Measurements from ENCODE around the gene LAMTOR3. TPM values are rescaled to one million over a fixed set of nuclear protein-coding genes. Genes with fewer than 3 reads are reported as not detected.
A peak's percentile ranks its signal among the peaks of the same experiment; 100 is the strongest.

Gene LAMTOR3, protein sequence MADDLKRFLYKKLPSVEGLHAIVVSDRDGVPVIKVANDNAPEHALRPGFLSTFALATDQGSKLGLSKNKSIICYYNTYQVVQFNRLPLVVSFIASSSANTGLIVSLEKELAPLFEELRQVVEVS
- total RNA-seq = 10 to 100 TPM; 29.2 to 32.3 TPM
- long read RNA-seq, full-length matches to known transcripts = 17 of 17 reads
- long read RNA-seq, partial matches to known transcripts = 0 of 17 reads
- long read RNA-seq, other reads (novel, unspliced or antisense) = 0 of 17 reads

DNA sequence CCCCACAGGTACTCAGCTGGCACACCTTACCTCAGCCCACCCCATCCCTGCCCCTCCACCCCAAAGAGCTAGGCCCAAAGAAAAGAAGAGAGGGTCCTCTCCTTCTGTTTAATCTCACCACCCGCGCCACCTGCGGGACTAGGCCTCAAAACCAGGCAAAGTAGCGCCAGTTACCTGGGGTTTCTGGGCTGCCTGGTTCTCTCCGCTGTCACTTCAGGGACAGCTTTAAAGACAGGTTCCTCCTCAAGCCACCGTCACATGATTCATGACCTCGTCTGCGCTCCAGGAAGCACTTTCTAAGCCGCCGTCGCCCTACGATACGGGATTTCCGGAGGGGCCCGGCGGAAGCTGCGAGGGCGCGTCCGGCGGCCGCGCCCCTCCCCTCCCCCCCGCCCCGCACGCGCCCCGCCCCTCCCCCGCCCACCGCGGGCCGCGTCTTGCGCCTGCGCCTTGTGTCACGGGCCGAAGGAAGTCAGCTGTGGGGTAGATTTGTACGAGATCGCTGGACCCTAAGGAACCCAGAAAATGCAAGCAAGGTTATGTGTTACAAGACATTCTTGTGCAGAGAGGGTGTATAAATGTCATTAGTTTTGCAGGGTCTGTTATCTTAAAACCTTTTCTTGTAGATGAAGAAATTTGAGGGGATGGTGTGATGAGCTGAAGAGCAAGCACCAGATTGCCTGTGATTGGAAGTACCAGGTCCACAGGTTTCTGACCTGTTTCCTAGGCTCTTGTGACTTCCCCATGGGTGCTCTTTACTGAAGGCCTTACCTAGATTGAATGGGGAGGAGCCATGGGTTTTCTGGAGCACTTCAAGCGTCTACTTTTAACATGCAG, at the start of gene LAMTOR3:
TSS of gene LAMTOR3 (minus strand) at position 267 of the 837 bp plus-strand sequence. CDS start 464 bp downstream, outside the sequence.
- intact Hi-C loops (cut with DNase I) = loop anchor here (5.0 to 10.0 kb wide), 3 partner anchors 50 to 332 kb away; partner anchors contain the start of genes DNAJB14 (in 1 of the 2) and TRMT10A (in 1 of the 2)
- DNase-seq (peak; percentile 93), ATAC-seq (peak; percentile 99)

DNA sequence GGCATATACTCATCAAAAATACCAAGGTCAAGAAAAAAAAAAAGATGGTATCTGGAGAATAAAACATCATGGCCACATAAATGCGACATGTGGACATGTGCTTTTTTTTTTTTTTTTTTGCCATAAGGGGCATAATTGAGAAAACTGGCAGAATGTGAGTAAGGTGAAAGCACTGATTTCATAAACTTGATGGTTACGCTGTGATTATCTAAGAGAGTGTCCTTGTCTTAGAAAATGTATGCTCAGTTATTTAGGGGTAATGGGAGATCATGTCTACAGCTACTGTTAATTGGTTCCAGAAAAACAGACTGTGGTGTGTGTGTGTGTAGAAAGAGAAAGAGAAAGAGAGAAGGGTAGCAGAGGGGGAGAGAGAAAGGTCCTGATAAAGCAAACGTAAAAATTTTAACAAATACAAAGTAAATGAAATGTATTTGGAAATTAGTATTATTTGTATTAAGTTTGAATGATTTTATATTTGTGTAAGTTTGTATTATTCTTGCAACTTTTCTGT, 44.1 kb upstream of the LAMTOR3 start:
- DNase-seq (no peak), ATAC-seq (no peak)
- intact Hi-C loops (cut with DNase I) = no loop called here

DNA sequence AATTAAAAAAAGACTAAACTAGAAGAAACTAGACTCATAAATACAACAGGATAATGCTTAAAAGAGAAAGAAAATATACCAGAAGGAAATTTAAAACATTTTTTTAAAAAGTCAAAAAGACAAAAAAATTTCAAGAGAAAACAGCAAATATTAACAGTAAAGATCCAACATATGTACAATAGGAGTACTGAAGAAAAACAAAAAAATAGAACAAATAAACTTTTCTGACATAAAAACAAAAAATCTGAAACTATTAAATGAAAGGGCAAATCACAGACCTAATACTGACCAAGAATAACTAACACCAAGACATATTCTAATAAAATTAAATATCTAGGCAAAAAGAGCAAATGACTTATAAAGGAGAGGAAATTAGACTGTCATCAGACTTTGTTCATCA, 40.7 kb upstream of the LAMTOR3 start:
- ATAC-seq = no peak
- intact Hi-C loops (cut with DNase I) = no loop called here
- DNase-seq = no peak

DNA sequence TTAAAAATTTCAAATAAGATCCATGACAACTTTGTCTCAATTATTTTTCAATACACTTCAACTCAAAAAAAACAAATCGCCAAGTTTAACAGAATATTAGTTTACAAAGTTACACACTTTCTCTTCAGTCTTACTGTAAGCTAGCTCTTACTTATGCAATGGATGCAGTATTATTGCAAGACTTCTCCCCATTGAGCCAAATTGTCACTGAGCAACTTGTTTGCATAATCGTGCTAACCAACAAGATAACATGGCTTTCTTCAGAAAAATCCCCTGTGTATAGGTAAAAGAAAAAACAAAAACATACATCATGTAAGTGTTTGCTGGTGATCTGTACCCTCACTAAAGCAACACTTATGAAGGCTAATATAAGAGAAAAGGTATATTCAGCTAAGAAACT, 33.3 kb upstream of the LAMTOR3 start:
- ATAC-seq = peak in 1 of 2 donors; percentile 34
- intact Hi-C loops (cut with DNase I) = no loop called here
- DNase-seq = no peak

DNA sequence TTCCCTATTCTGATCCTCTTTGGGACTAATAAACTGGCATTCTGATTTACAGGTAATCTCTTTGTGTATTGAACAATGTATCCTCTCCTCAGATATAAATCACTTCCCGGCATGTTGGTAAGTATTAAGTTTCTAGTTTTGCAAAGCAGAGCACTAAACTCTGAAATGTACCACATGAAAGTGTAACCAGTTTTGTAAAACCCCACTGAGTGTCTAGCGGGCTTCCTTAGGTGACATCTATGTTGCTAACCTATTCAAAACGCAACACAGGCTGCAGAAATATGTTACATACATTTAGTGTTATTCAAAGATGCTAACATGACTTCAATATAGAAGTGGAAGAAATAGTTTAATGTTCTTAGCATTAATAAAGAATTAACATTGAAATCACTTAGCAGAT, 26.9 kb upstream of the LAMTOR3 start:
- DNase-seq (no peak), ATAC-seq (no peak)
- intact Hi-C loops (cut with DNase I) = no loop called here

DNA sequence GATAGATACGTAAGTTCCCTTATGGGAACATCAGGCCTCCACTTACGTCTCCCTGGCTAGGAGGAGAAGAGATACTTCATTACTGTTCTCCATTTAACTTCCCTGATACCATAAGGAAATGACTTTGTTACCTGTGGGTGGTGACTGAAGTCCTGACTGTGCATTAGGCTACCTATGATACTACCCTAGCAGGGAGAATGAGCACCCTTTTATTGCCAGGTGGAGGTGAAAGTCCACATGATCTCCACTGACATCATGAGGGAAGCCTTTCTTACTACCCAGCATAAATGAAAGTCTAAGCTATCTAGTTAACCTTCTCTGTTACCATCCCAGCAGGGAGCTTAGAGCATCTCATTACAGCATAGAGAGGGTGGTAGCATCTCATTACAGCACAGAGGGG, 24.4 kb upstream of the LAMTOR3 start:
- intact Hi-C loops (cut with DNase I) = no loop called here
- no peak for ATAC-seq
- DNase-seq = no peak

DNA sequence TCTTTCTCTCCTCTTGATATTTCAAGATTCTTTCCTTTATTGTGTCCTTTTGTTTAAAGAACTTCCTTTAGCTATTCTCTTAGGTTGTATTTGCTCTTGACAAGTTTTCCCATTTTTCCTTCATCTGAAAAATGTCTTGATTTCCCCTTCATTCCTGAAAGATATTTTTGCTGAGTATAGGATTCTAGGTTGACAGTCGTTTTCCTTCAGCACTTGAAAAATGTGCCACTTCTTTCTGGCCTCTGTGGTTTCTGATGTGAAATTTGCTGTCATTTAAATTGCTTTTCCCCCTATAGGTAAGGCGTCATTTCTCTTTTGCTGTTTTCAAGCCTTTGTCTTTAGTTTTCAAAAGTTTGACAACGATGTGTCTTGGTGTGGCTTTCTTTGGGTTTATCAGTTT, 23.3 kb upstream of the LAMTOR3 start:
- no peak for DNase-seq
- intact Hi-C loops (cut with DNase I) = no loop called here
- ATAC-seq = no peak

DNA sequence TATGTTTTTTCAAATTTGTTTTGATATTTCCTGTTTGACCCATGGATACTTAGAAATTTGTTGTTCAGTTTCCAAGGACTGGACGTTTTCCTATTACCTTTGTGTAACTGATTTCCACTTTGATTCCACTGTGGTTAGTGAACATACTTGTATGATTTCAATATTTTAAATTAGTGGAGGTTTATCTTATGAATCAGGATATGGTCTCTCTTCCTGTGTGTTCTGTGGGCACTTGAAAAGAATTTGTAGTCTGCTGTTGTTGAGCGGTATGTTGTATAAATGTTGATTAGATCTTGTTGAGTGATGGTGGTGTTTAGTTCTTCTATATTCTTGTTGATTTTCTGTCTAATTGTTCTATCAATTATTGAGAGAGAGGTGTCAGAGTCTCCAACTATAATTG, 21.2 kb upstream of the LAMTOR3 start:
- intact Hi-C loops (cut with DNase I) = no loop called here
- no peak for ATAC-seq
- DNase-seq = no peak

DNA sequence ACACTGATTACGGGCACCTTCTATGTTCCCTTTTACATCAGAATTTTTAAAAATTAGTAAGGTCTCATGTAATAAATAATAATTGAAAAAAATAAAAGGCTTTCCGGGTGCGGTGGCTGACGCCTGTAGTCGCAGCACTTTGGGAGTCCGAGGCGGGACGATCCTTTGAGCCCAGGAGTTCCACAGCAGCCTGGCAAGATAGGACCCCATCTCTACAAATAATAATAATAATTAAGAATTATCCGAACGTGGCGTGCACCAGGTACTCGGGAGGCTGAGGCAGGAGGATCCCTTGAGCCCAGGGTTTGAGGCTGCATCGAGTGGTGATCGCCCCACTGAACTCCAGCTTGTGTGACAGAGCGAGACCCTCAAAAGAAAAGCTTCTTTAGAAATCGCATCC, 771 bp upstream of the LAMTOR3 start:
- peak; percentile 22 for DNase-seq
- intact Hi-C loops (cut with DNase I) = loop anchor here (5.0 to 10.0 kb wide), 4 partner anchors 50 to 333 kb away; partner anchors contain the start of genes DNAJB14 (in 2 of the 2) and TRMT10A (in 1 of the 2)
- ATAC-seq = no peak

DNA sequence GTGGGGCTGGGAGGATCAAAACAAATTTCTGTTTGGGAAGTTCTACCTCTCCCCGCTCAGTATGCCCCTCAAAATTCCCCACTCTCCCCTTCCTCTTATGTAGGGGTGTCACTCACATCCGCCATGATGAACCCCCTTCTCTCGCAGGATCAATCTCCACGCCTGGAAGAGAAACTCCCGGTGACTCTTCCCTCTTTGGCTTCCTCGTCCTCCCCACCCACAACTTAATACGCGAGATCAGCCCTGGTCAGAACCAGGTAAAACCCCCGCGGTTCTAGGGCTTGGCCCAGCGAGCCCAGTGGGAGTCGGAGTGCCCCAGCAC, 427 bp downstream of the LAMTOR3 start:
- intact Hi-C loops (cut with DNase I) = loop anchor here (5.0 to 10.0 kb wide), 3 partner anchors 51 to 331 kb away; partner anchors contain the start of genes DNAJB14 (in 1 of the 2) and TRMT10A (in 1 of the 2)
- peak; percentile 16 to 66 for ATAC-seq
- DNase-seq = no peak

DNA sequence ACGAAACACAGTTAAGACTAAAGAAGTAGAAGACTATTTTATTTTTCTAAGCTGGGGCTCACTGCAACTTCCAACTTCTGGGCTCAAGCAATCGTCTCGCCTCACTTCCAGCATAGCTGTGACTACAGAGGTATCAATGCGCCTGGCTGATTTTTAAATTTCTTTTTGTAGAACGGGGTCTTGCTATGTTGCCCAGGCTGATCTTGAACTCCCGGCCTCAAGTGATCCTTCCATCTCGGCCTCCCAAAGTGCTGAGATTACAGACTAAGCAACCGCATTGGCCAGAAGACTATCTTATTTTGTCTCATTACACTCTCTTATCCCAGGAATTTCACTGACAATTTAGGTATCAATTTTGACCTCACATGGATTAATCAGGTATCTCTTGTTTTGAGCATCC, 1.2 kb downstream of the LAMTOR3 start:
- intact Hi-C loops (cut with DNase I) = loop anchor here (5.0 to 10.0 kb wide), 3 partner anchors 52 to 331 kb away; partner anchors contain the start of genes DNAJB14 (in 1 of the 2) and TRMT10A (in 1 of the 2)
- no peak for ATAC-seq
- DNase-seq = no peak

DNA sequence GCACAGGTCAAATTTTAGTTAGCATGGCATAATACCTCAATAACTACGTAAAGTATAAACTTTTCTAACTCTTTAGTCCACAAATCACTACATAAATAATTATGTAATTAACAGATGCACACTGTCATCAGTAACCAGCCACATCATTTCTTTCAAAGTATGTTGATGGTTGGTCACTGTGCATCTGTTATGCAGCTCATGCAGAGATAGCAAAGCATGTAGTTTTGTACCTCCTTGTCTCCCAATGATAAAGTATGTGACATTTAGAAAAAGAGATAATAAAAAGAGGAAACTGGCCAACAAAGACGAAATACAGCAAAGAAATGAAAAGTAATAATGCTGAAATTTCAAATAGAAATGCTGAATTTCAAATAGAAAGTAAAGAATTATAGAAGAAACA, 2.9 kb downstream of the LAMTOR3 start:
- intact Hi-C loops (cut with DNase I) = loop anchor here (5.0 to 10.0 kb wide), 3 partner anchors 53 to 329 kb away; partner anchors contain the start of genes DNAJB14 (in 1 of the 2) and TRMT10A (in 1 of the 2)
- DNase-seq (no peak), ATAC-seq (no peak)

DNA sequence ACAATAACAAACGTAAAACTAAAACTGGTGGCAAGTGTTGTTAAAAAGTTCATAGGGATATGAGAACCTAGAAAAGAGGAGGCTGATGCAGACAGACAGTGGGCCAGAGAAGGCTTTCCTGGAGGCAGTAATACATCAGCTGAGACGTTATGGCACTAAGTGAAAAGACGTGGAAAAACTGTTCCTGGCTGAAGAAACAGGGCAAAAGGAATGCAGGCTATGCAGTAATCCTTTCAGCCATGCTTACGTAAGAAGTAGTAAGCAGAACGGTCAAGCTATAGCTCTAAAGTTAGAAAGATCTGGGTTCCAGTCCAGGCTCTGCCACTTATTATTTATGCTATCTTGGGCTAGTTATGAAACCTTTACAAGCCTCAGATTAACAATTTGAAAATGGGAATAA, 6.4 kb downstream of the LAMTOR3 start:
- ATAC-seq (no peak), DNase-seq (no peak)
- intact Hi-C loops (cut with DNase I) = loop anchor here (10.0 kb wide), 1 partner anchor 73 kb away; the partner anchor contains the start of gene DAPP1 (in 2 of the 2)

DNA sequence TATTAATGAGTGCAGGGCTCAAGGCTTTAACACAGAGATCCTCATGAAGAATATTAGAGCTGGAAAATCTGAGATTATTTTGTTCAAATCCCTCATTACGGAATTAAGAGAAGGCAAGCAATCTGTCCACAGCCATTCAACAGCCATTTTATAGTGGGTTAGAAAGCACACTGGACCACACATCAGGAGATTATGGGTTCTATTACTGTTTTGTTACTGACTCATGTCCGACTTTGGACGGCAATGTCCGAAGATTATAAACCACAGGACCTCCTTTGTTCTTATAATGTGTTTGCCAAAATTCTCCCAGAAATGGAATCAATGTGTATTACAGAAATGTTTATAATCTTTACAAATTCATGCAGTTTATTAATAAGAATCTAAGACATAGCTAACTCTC, 8.1 kb downstream of the LAMTOR3 start:
- no peak for ATAC-seq
- DNase-seq = no peak
- intact Hi-C loops (cut with DNase I) = loop anchor here (10.0 kb wide), 1 partner anchor 71 kb away; the partner anchor contains the start of gene DAPP1 (in 2 of the 2)

DNA sequence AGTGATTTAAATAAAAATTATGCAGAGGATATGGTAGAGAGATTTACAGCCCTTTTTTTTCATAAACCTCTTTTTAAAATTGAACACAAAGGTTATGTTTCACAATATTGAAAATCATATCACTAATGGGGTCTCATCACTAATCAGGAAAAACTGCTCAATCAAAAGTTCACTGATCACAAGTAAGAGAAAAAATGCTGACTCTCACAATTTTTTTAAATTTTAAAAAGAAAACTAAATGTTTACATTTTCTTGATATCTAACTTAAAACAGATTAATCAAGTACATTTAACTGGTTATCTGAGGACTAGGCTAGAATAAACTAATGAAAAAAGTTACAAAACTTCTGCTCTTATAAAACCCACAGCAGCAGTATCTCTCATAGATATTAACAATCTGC, 8.5 kb downstream of the LAMTOR3 start:
- DNase-seq (no peak), ATAC-seq (no peak)
- intact Hi-C loops (cut with DNase I) = loop anchor here (10.0 kb wide), 1 partner anchor 71 kb away; the partner anchor contains the start of gene DAPP1 (in 2 of the 2)

DNA sequence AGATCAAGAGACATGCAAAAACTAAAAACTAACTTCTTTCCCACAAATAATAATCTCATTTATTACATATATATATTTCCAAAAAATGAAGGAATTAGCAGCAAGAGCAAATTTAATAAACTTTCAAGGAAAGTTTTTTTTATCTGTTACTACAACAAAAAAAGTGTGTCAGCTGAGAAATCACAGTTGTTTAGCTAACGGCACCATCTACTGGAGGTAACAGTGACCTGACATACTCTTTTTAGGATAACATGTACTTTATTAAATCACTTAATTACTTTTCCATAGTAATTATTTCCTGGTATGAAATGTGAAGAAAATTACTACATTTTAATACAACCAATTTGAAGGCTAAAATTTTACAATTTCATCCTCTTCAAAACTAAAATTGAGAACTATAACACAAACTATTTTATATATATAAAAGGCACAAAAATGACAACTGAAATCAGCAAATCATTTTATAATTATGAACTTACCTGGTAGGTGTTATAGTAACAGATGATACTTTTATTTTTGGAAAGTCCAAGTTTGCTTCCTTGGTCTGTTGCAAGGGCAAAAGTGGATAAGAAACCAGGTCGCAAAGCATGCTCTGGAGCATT, 9.1 kb downstream of the LAMTOR3 start:
- ATAC-seq (no peak), DNase-seq (no peak)
- intact Hi-C loops (cut with DNase I) = loop anchor here (10.0 kb wide), 1 partner anchor 70 kb away; the partner anchor contains the start of gene DAPP1 (in 2 of the 2)

DNA sequence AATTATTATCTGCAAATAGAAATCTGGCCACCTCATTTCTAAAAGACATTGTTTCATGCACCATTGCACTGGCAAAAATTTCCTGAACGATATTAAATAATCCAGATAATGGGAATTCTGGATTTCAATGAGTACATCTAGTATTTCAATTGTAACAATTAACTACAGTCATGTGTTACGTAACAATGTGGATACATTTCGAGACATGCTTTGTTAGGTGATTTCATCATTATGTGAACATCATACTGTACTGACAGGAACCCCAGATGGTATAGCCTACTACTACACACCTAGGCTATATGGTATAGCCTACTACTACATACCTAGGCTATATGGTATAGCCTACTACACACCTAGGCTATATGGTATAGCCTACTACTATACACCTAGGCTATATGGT, 14.8 kb downstream of the LAMTOR3 start:
- DNase-seq (no peak), ATAC-seq (no peak)
- intact Hi-C loops (cut with DNase I) = no loop called here

DNA sequence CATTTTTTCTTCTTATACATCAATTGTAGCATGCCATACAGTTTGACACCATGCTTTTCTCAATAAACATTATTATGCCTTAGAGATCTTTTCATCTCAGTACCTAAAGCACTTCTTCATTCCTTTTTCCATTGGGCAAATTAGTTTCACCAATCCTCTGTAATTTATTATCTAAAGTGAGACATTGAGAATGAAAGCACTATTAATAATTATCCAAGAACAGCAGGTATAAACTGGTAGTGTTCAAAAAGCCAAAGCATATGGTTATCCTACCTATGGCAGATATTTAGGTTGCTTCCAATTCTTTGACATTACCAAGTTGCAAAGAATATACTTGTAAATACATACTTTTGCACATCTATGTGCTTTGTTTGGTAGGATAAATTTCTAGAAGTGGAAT, 15.6 kb downstream of the LAMTOR3 start:
- intact Hi-C loops (cut with DNase I) = no loop called here
- ATAC-seq (no peak), DNase-seq (no peak)

DNA sequence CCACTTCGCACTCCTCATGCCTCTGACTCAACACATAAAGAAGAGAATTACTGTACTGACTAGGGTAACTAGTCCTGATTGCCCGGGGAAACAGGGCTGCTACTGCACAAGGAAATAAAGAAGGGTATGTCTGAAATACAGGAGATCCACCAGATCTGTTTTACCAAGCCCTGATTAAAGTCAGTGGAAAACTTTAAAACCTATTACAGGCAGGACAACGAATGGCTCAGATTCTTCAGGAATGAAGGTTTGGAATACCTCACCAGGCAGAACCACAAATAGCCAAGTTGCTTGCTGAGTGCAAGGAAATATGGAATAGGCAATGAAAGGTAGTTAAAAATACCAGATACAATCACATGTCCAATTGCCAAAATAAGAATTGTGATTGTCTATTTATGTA, 17.3 kb downstream of the LAMTOR3 start:
- no peak for ATAC-seq
- intact Hi-C loops (cut with DNase I) = no loop called here

More for the DNA sequence above, 17.3 kb downstream of the LAMTOR3 start:
- no peak for DNase-seq
